GM19438 (cell line): ENCODE measurements around the gene SHROOM1.

ENCODE experiments used
- ATAC-seq: cut with Tn5 transposase; IDR thresholded peaks from one replicate; pipeline ENCODE4 v1.9.1; 2021; ENCODE audit warnings: low read depth; ENCODE audit not compliant: unreplicated experiment

Gene SHROOM1

DNA sequence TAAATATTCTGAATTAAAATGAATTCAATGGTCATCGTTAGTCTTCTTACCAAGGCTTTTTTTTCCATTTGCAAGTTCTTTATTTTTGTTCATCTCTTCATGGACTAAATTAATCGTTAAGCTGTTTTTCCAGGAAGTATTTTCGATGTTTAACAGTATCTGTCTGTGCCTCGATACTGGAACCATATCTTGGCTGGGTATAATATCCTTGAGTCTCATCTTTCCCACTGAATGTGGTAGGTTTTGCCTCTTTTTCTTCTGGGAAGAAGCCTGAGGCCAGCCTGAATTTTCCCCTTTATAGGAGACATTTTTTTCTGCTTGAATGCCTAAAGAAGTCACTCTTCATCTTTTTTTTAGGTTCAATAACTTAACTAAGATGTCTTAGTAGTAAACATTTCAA is 49.4 kb downstream of the SHROOM1 start:
- ATAC-seq, result no peak

DNA sequence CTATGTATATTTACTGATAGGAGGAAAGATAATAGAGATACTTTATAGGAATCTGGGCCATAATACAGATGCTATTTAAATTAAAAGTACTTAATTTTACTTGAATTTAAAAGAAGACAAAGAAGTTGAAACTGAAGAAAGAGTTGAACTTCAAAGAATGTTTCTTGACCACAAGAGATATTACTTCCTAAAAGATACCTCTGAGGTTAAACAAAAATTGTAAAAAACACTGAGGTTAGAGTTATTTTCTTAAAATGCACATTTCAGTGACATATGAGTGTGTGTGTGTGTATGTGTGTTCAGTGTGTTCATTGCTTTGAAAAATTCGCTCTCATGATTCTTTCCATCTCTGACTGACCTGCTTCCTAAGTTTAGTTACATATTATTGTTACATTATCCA is 49.9 kb downstream of the SHROOM1 start:
- ATAC-seq, result no peak

DNA sequence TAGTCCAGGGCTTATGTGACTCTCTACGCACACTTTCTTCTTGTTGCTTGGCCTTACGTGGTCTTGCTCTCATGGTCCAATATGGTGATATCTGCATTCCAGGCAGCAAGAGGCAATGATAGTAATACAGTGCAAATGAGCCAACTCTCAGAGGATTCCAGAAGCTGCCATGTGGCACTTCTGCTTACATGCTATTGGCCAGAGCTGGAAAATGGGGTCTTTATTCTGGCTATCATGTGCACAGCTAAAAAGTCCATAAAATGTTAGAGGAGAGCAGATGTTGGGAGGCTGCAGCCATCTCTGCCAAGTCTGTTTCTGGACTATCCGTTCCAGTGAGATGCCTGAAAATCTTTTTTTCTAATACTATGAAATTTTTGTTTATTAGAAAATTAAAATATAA is 50.5 kb downstream of the SHROOM1 start:
- no peak for ATAC-seq

DNA sequence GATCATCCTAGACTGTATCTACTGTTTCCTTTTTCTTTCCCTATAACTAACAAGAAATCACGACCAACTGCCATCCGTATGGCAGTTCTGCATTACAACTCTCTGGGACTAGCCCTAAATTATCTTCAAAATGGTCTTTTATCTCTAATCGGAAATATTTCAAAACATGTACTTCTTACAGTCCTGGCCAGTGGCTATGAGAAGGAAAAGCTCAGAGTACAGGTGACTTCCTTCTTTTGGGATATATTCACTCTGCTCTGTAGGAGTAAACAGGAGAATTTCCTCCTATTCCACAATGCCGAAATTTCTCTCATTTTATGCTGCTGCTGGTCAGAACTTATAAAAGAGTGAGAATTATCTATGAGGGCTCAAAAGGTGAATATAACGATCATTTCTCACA is 51.6 kb downstream of the SHROOM1 start:
- no peak for ATAC-seq

DNA sequence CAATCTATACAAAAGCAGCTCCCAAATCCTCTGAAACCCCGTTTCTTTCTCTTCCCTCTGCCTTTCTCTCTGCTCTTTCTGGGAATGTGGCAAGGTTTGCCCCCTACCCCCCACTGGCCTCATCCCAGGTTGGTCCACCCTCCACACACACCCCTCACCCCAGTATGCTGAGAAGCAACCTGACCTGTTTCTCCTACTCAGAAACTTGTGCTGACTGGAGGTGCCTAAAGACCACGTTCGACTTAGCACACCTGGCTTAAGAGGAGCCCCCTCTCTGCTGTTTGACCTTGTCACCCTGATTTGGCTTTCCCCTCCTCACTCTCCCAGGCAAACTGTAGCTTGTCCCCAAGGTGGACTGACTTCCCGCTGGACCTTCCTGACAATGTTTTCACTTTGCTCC is 52.3 kb downstream of the SHROOM1 start:
- ATAC-seq, result no peak

DNA sequence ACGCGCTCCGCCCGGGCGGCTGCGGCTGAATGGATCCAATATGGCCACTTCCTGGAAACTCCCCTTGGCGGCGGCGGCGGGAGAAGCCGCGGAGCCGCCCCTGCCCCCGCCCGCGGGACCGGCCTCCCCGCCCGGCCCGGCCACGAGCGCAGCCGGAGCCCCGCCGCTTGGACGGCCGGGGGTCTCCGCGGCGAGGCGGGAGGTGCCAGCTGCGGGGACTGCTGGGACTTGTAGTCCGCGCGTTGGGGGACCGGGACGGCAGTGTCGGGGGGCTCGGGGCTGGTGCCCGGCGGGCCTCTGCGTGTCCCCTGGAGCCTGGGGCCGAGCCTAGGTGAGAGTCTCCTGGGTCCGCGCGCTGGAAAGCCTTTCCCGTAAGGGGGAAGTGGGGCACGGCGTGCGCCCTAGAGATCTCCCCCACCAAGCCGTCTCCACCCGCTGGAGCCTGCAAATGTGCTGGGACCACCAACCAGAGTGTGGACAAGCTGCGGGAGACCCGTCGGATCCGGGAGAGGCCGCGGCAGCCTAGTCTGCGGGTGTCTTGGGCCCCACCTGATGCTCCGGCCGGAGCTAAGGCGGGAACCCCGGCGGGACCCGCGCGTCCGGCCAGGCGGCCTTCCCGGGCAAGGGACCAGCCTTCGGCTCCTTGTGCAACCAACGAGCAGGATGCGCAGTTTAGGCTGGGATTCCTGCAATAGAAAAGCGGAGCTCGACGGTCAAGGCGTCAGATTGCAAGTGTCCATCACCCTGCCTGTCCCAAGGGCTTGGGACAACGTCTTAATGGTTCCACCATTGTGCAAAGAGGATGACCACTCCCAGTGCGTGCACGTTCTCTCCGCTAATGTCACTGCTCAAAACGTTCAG is 53.0 kb downstream of the SHROOM1 start, which contains the start of gene SEPTIN8:
TSS of gene SEPTIN8 (minus strand) at position 31 of the 861 bp plus-strand sequence. CDS start 102 bp downstream, outside the sequence.
- peak; percentile 66 for ATAC-seq

DNA sequence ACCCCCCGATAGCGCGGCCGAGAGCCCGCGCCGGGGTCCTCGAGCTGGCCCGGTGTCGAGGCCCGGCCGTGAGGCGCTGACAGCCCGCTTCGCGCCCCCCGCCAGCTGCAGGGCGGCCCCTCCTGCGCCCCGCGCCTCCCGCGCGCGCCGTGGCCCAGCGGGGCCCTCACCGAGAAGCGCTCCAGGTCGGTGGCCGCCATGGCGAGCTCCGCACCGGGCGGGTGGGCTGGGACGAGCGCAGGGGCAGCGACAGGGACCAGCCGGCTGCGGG is 53.6 kb downstream of the SHROOM1 start:
- no peak for ATAC-seq

DNA sequence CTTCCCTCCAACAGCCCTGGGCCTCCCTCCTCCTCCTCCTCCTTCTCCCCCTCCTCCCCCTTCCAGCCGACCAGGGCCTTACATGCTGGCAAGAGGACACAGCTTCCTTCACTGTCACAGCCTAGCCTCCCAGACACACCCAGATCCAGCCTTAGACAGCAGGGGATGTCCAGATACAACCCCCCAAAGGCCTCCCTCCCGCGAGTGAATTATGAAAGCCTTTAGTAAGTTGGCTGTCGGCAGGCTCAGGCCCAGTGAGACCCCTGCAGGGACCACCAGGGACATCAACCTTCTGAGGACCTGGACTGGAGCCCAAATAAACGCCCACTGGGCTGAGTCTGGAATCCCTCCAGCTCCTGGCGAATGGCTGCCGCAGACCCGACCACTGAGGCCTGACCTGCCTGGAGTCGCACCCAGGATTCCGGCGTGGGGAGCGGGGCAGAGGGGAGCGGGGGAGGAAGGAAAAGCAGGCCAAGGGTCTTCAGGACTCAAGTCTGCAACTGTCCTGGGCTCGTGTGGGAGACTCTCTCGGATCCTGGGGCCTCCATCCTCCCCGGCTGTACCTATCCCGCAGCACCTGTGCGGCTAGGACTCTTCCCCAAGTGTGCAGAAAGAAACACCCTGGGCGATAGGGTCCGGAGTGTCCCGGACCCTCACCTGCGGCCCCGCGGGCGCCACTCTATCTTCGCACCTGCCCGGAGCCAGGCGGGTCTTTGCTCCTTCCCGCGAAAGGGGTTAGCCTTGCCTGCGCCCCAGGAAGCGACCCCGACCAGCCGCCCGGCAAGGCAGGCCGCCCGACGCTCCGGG is 54.1 kb downstream of the SHROOM1 start:
- peak; percentile 24 for ATAC-seq

DNA sequence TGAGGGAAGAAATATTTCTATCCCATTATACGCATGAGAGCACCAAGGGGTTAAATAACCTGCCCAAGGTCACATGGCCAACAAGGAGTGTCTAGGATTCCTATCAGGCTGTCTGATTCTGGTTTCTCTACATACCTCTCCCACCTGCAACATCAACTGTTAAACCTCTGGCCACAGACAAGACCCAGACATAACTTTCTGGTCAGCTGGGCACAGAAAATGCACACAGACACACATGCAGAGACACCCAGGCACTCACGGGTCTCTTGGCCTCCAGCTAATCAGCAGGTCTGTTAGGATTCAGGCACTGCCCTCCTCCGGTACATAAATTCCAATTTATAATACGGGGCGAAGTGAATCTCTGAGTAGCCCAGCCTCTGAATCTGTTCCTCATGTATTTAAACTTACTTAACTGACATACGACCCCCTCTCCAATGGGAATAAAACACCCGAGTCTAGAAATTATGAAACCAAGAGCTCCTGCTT is 54.9 kb downstream of the SHROOM1 start:
- no peak for ATAC-seq

DNA sequence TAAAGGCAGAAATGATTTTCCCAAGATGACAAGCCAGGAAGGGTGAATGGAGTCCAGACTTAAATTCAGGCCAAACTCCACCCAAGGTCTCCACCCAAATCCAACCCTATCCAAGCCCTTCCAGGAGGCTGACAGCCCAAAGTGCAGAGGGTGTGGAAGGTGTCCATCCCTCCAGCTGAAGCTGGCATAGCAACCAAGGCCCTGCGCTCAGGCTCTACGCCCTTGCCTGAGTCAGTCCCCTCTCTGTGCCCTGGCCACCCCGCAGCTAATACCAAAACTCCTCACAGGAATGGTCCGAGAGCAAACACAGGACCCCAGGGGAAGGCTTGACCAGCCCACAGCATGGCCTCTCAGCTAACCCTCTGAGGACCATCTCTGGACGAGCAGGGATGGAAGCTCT is 55.6 kb downstream of the SHROOM1 start:
- no peak for ATAC-seq

DNA sequence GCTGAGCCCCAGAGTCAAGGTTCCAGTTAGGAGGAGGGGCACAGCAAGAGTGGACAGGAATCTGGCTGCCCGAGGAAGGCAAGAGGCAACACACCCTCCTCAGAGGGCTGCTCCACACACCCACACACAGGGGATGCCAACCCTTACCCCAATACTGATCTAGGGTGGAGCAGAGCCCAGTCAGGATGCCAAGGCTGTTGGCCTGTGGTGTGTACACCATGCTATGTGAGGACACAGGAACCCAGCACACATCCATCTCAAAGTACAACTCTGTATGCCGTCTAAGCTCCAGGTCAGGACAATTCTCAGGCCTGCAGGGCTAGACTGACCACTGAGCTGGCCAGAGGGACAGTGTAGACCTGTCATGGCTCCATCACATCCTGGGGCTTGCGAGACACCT is 56.0 kb downstream of the SHROOM1 start:
- no peak for ATAC-seq

DNA sequence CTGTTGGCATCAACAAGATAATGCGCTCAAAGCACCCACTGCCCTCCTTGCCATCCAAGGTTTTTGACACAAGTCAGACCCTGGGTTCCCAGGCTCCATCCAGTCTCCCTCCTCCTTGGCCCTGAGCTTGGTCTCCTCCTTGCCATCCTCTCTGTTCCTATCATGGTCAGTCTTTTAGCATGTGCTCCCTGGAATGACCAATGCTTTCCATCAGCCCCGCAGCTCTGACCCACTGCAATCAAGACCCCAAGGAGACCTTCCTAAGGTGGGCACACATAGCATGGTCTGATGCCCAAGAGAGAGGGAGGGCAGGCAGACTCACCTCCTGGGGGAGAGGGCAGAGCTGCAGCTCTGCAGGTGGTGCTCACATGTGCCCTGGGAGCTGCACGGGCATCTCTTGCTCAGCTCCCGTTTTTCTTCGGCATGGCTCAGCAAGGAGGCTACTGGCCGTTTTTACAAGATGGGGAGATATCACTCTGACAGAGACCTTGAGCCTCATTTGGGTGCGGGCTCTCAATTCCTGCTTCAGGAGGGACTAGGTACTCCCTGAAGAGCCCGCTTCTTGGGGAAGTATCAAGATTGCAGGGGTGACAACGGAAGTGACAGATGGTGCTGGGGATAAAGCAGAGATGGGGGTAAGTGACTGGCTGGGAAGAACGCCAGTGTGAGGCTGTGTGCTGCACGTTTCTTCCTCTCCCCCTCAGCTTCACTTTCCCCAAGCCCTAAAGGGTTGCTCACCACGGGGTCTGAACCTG is 56.7 kb downstream of the SHROOM1 start:
- ATAC-seq, result no peak

DNA sequence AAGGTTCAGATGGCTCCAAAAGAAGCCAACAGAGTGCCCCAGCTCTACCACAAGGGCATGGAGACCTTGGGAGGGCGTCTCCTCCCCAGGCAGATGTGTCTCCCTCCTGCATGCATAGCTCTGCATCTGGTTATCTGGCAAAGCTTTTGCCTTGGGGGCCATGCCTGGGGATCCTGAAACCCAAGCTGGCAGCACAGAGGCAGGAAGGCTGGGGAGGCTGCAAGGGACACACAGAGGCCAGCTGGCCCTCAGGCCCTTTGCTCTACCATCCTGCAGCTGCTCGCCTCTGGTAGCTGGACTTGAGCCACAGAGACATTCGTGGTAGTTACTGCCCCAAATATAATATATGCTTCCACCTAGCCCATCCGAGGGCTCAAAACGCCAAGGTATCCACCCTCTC is 57.3 kb downstream of the SHROOM1 start:
- ATAC-seq, result no peak

DNA sequence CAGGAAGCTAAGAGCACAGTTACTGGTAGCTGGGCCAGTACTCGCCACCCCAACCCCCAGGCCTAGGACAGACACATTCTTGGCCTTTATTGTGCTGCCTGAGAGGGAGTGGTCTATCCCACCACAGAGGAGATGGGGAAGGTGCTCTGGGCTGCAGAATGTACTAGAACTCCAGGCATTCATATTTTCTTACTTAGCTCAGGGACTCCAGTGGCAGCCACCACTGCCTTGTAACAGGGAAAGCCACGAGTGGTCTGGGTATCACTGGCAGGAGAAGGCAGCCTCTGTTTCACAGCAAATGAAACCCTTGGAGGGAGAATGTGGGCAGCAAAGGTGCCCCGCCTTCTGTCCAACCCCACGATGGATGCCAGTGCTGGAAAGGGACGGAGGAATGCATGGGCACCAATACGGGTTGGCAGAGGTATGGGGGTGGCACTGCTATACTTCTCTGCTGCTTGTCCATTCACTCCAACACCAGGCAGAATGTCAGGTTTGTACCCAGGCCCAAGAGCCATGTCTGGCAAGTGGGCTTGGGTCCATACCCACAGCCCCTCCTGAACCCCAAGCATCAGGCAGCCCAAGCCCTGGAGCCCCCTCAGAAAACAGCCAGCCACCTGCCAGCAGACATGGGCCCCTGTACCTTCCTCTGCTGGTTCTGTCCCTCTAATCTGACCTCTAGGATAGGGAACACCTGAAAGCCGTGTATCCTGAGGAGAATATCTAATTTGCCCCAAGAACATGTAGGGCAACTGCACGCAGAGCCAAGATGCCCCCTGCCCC is 58.0 kb downstream of the SHROOM1 start:
- no peak for ATAC-seq
